Measurements from ENCODE around the gene TNFRSF9. TPM values are rescaled to one million over a fixed set of nuclear protein-coding genes. Genes with fewer than 3 reads are reported as not detected.
A peak's percentile ranks its signal among the peaks of the same experiment; 100 is the strongest.
"Not testable (repeated sequence)": the region's sequence is repeated elsewhere in the genome, so short reads cannot be mapped to it uniquely, and the experiment has no call there.

The TNFRSF9 gene
- total RNA-seq, 1 donor from 2014 or later = not detected

DNA sequence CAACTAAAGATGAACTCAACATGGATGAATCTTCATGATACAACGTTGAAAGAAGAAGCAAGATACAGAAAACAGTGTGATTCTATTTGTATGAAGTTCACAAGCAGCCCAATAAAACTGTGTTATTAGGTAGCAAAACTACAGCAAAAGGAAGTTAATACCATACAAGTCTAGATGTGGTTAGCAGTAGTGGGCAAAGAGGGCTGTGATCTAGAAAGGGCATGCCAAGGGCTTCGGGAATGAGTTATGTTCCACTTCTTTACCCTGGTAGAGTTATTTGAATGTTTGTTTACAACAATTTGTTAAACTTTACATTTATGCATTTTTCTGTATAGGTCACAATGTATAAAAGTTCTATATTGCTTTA lies 9.2 kb downstream of the TNFRSF9 start:
- Histone ChIP-seq H3K4me1 (no peaks in the 10 kb centered on the region), H3K27ac (no peak overlapping the region), H3K36me3 (no peaks in the 10 kb centered on the region), H3K4me3 (no peak overlapping the region), H3K9me3 (no peaks in the 10 kb centered on the region), H3K27me3 (no peaks in the 10 kb centered on the region)
- TF ChIP-seq, protein P1, sequence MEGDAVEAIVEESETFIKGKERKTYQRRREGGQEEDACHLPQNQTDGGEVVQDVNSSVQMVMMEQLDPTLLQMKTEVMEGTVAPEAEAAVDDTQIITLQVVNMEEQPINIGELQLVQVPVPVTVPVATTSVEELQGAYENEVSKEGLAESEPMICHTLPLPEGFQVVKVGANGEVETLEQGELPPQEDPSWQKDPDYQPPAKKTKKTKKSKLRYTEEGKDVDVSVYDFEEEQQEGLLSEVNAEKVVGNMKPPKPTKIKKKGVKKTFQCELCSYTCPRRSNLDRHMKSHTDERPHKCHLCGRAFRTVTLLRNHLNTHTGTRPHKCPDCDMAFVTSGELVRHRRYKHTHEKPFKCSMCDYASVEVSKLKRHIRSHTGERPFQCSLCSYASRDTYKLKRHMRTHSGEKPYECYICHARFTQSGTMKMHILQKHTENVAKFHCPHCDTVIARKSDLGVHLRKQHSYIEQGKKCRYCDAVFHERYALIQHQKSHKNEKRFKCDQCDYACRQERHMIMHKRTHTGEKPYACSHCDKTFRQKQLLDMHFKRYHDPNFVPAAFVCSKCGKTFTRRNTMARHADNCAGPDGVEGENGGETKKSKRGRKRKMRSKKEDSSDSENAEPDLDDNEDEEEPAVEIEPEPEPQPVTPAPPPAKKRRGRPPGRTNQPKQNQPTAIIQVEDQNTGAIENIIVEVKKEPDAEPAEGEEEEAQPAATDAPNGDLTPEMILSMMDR (IDR thresholded peaks at IDR 0.05) = no peak
- intact Hi-C loops (cut with DNase I) = no loop called here
- DNase-seq (ENCODE audit: low spot score in 2 of 2) = no peak

DNA sequence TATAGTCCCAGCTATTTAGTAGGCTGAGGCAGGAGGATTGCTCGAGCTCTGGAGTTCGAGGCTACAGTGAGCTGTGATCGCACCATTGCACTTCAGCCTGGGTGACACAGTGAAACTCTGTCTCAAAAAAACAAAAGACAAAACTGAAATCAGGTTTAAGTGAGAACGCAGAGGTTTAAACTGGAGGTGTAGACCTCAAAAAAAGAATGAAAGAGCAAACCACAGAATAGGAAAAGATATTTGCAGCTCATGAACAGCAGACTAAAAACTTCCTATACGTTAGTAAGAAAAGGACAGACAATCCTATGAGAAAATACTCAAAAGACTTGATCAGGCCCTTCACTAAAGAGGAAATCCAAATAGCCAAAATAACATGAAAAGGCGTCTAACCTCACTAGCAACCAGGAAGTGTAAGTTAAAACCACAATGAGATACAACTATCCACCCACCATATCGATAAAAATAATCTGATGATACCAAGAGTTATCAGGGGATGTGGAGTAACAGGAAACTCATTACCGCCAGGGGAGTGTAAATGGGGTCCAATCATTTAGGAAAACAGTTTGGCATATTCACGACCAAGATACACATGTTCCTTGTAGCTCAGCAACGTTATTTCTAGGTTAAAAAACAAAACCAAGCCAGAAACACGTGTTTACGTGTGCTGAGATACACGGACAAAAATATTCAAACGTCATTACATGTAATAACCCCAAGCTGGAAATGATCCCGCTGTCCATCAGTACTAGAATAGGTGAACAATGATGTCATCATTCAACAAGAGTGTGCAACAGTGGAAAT lies 9.8 kb downstream of the TNFRSF9 start:
- no peak overlapping the region for H3K27ac ChIP-seq
- intact Hi-C loops (cut with DNase I) = no loop called here

DNA sequence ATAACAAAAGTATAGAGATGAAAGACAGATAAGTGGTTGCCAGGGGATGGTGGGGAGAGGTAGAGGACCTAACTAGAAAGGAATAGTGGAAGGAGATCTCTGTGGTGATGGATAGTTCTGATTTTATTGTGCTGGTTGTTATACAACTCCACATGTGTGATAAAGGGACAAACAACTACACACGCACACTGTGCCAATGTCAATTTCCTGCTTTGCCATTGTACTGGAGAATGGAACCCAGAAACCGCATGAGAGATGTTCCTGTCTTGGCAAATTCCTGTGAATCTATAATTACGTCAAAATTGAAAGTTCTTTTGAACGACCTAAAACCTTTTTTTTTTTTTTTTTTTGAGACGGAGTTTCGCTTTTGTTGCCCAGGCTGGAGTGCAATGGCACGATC lies 11.0 kb downstream of the TNFRSF9 start:
- Histone ChIP-seq H3K27me3 (no peaks in the 10 kb centered on the region), H3K9me3 (no peaks in the 10 kb centered on the region), H3K4me3 (no peak overlapping the region), H3K4me1 (no peaks in the 10 kb centered on the region), H3K36me3 (no peaks in the 10 kb centered on the region), H3K27ac (no peak overlapping the region)
- TF ChIP-seq, protein P1 (IDR thresholded peaks at IDR 0.05) = no peak
- DNase-seq (ENCODE audit: low spot score in 2 of 2) = no peak
- intact Hi-C loops (cut with DNase I) = no loop called here

More for the DNA sequence above, 9.8 kb downstream of the TNFRSF9 start:
- no peaks in the 10 kb centered on the region for H3K27me3 ChIP-seq
- no peak for DNase-seq (ENCODE audit: low spot score in 2 of 2)
- no peaks in the 10 kb centered on the region for H3K4me1 ChIP-seq
- TF ChIP-seq, protein P1 (IDR thresholded peaks at IDR 0.05) = no peak
- H3K36me3 ChIP-seq = no peaks in the 10 kb centered on the region
- no peak overlapping the region for H3K4me3 ChIP-seq
- H3K9me3 ChIP-seq = no peaks in the 10 kb centered on the region

DNA sequence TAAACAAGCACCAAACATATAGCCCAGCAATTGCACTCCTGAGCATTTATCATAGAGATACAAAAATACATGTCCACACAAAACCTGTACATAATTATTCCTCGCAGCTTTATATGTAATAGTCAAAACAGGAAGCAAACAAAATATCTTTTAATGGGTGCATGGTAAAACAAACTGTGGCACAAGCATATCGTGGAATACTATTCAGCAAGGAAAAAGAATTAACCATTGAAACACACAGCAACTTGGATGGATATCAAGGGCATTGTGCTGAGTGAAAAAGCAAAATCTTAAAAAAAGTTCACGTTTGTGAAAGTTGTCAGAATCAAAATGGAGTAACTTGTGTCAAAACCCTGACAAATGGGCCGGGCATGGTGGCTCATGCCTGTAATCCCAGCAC lies 12.4 kb downstream of the TNFRSF9 start:
- no peaks in the 10 kb centered on the region for H3K9me3 ChIP-seq
- intact Hi-C loops (cut with DNase I) = no loop called here
- H3K36me3 ChIP-seq = no peaks in the 10 kb centered on the region
- TF ChIP-seq, protein P1 (IDR thresholded peaks at IDR 0.05) = no peak
- no peaks in the 10 kb centered on the region for H3K4me1 ChIP-seq
- H3K27me3 ChIP-seq = no peaks in the 10 kb centered on the region
- no peak overlapping the region for H3K27ac ChIP-seq
- no peak for DNase-seq (ENCODE audit: low spot score in 2 of 2)
- H3K4me3 ChIP-seq = no peak overlapping the region

DNA sequence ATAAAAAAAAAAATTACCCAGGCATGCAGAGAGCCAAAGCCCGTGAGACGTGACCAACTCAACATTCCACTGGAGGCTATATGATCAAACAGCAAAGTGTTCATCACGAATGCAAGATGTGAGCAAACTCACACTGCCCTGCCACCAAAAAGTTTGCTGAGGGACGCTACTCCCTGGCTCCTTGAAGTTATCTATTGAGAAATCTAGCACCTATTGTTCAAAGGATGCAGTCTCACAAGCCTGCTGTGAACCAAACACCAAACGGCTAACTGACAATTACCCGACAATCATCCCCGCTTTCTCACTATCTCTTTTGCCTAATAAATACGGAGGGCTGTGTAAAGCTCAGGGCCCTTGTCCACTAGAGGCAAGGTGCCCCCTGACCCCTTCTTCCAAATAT lies 13.6 kb downstream of the TNFRSF9 start:
- H3K36me3 ChIP-seq; H3K4me1 ChIP-seq; intact Hi-C loops (cut with DNase I); H3K4me3 ChIP-seq; H3K9me3 ChIP-seq; H3K27me3 ChIP-seq; H3K27ac ChIP-seq; DNase-seq (ENCODE audit: low spot score in 2 of 2): not testable (repeated sequence)

DNA sequence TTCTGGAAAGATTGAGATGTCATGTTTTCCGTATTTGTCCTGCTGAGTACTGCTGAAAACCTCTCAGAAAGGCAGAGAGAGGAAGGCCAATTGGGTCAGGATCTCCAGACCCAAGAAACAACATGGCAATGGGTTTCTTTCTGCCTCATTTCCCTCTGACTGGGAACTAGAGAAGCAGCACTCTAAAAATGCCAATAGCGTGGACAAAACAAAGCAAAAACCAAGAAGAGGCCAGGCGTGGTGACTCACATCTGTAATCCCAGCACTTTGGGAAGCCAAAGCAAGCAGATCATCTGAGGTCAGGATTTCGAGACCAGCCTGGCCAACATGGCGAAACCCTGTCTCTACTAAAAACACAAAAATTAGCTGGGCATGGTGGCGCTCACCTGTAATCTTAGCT lies 18.3 kb downstream of the TNFRSF9 start:
- intact Hi-C loops (cut with DNase I) = no loop called here
- Histone ChIP-seq H3K27ac (peak overlapping the region; percentile 75 to 78), H3K27me3 (no peaks in the 10 kb centered on the region), H3K9me3 (no peaks in the 10 kb centered on the region), H3K4me3 (peak overlapping the region in 1 of 2 donors; percentile 51), H3K36me3 (no peaks in the 10 kb centered on the region), H3K4me1 (no peaks in the 10 kb centered on the region)
- TF ChIP-seq, protein P1 (IDR thresholded peaks at IDR 0.05) = no peak
- DNase-seq (ENCODE audit: low spot score in 2 of 2) = peak in 1 of 2 donors; percentile 73
